HL-60 (cell line): ENCODE results near the gene POC1B.

Experiments
- DNase-seq, 2 experiments: peaks; one replicate each; pipeline ENCODE4 v3.0.0-alpha.2; 2010 to 2020; ENCODE audit warnings: low read depth in 1 of 2, low spot score in 1 of 2
- H3K27ac ChIP-seq: fragments of 250-450 bp; sonication (Bioruptor Pico); replicated peaks from 2 replicates; pipeline ENCODE4 v1.5.1; 2020; ENCODE audit warnings: mild to moderate bottlenecking, moderate library complexity
- H3K27me3 ChIP-seq: fragments of 250-450 bp; sonication (Bioruptor Pico); 2 replicates; pipeline ENCODE4 v1.5.1; 2021; ENCODE audit warnings: mild to moderate bottlenecking, moderate library complexity; ENCODE audit not compliant: insufficient read depth, poor library complexity, severe bottlenecking
- H3K4me3 ChIP-seq: replicated peaks from 2 replicates; pipeline ENCODE4 v1.5.1; 2011; ENCODE audit warnings: mild to moderate bottlenecking, control low read depth, low read length; ENCODE audit not compliant: insufficient read depth
- GABPA ChIP-seq: IDR thresholded peaks from 2 replicates; pipeline ENCODE4 v1.6.1; 2012; ENCODE audit warnings: low read depth
- POLR2AphosphoS5 ChIP-seq: IDR thresholded peaks from 2 replicates; pipeline ENCODE4 v1.6.1; 2012; ENCODE audit warnings: low read depth
- SPI1 ChIP-seq: IDR thresholded peaks from 2 replicates; pipeline ENCODE4 v1.6.1; 2012; ENCODE audit warnings: low read depth, mild to moderate bottlenecking, borderline replicate concordance
- TF ChIP-seq, protein P1 (sequence below): IDR thresholded peaks from one replicate; pipeline ENCODE4 v1.5.1; 2011; ENCODE audit warnings: low read length, control low read depth, inconsistent platforms; ENCODE audit not compliant: insufficient read depth
- TF ChIP-seq, protein P2 (sequence below): IDR thresholded peaks from 2 replicates; pipeline ENCODE4 v1.6.1; 2012; ENCODE audit warnings: low read depth; ENCODE audit not compliant: insufficient replicate concordance

POC1B gene

DNA sequence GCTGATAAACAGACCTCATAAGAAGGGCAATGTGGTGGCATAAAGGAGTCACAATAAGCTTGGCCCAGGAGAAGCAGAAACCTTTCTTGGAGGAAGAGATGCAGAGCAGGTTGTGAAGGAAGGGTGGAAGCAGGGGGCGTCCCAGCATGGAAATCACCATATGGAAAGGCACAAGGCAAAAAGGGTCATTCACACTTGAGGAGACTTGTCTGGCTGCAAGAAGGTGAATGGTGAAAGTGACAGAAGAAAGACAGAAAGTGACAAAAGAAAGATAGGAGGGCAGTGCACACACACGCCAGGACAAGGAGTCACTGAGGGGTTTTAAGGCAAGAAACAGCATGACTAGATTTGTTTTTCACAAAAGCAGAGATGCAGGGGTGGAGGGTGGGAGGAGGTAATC lies 39.6 kb downstream of the POC1B start:
- H3K27ac ChIP-seq: no peak overlapping the region
- TF ChIP-seq, protein P1, sequence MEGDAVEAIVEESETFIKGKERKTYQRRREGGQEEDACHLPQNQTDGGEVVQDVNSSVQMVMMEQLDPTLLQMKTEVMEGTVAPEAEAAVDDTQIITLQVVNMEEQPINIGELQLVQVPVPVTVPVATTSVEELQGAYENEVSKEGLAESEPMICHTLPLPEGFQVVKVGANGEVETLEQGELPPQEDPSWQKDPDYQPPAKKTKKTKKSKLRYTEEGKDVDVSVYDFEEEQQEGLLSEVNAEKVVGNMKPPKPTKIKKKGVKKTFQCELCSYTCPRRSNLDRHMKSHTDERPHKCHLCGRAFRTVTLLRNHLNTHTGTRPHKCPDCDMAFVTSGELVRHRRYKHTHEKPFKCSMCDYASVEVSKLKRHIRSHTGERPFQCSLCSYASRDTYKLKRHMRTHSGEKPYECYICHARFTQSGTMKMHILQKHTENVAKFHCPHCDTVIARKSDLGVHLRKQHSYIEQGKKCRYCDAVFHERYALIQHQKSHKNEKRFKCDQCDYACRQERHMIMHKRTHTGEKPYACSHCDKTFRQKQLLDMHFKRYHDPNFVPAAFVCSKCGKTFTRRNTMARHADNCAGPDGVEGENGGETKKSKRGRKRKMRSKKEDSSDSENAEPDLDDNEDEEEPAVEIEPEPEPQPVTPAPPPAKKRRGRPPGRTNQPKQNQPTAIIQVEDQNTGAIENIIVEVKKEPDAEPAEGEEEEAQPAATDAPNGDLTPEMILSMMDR: no peak
- TF ChIP-seq SPI1: no peak
- no peak for DNase-seq
- no peak overlapping the region for H3K4me3 ChIP-seq
- H3K27me3 ChIP-seq: no peaks in the 10 kb centered on the region

DNA sequence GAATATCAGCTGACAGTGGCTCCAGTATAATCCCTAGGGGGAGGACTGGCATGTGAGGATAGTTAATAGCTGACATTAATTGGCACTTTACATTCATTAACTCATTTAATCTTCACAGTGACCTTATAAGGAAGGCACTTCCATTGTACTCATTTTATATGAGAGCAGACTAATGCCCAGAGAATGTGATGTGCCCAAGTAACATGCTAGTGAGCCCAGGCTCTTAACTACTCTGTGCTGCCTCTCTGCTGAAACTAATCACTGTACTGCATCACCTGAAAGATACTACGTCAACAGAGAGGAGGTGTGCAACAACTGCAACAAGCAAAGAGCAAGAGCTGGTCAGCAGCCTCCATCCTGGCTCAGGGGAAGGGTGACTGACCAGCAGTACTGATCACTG lies 41.4 kb downstream of the POC1B start:
- H3K27me3 ChIP-seq: no peaks in the 10 kb centered on the region
- no peak overlapping the region for H3K4me3 ChIP-seq
- TF ChIP-seq, protein P2, sequence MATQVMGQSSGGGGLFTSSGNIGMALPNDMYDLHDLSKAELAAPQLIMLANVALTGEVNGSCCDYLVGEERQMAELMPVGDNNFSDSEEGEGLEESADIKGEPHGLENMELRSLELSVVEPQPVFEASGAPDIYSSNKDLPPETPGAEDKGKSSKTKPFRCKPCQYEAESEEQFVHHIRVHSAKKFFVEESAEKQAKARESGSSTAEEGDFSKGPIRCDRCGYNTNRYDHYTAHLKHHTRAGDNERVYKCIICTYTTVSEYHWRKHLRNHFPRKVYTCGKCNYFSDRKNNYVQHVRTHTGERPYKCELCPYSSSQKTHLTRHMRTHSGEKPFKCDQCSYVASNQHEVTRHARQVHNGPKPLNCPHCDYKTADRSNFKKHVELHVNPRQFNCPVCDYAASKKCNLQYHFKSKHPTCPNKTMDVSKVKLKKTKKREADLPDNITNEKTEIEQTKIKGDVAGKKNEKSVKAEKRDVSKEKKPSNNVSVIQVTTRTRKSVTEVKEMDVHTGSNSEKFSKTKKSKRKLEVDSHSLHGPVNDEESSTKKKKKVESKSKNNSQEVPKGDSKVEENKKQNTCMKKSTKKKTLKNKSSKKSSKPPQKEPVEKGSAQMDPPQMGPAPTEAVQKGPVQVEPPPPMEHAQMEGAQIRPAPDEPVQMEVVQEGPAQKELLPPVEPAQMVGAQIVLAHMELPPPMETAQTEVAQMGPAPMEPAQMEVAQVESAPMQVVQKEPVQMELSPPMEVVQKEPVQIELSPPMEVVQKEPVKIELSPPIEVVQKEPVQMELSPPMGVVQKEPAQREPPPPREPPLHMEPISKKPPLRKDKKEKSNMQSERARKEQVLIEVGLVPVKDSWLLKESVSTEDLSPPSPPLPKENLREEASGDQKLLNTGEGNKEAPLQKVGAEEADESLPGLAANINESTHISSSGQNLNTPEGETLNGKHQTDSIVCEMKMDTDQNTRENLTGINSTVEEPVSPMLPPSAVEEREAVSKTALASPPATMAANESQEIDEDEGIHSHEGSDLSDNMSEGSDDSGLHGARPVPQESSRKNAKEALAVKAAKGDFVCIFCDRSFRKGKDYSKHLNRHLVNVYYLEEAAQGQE: no peak
- TF ChIP-seq, protein P1: no peak
- TF ChIP-seq SPI1: no peak
- TF ChIP-seq GABPA: no peak
- no peak for TF ChIP-seq POLR2AphosphoS5
- DNase-seq: no peak
- H3K27ac ChIP-seq: no peak overlapping the region

GRCh38 chr12:89481213-89481914 lies 44.5 kb downstream of the POC1B start:
- peak in 1 of 2 experiments; percentile 16 for DNase-seq
- TF ChIP-seq, protein P1: no peak
- TF ChIP-seq, protein P2: no peak
- no peak for TF ChIP-seq POLR2AphosphoS5
- TF ChIP-seq GABPA: no peak
- no peak; the same call in 1 of the 2 replicates for TF ChIP-seq SPI1

DNA sequence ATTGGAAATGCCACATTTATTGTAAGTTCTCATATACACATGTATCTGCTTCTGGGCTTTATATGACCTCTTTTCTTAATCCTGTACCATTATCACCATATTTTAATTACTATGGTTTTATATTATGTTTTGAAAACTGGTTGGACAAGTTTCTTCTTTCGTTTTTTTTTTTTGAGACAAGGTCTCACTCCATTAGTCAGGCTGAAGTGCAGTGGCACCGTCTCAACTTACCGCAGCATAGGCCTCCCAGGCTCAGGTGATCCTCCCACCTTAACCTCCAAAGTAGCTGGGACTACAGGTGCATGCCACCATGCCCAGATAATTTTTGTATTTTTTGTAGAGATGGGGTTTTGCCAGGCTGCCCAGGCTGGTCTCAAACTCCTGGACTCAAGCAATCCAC lies 45.9 kb downstream of the POC1B start:
- DNase-seq: no peak
- no peaks in the 10 kb centered on the region for H3K27me3 ChIP-seq

More at GRCh38 chr12:89481213-89481914, 44.5 kb downstream of the POC1B start:
- H3K27ac ChIP-seq: no peak overlapping the region
- no peaks in the 10 kb centered on the region for H3K27me3 ChIP-seq
- no peak overlapping the region for H3K4me3 ChIP-seq

More for the DNA sequence above, 45.9 kb downstream of the POC1B start:
- no peak overlapping the region for H3K27ac ChIP-seq
- no peak overlapping the region for H3K4me3 ChIP-seq
- TF ChIP-seq, protein P1: no peak
- TF ChIP-seq POLR2AphosphoS5: no peak
- no peak for TF ChIP-seq SPI1
- TF ChIP-seq GABPA: no peak
- TF ChIP-seq, protein P2: no peak
